CD4-positive, alpha-beta T cell treated with Interleukin-4 for 1 hour (primary cell): ENCODE measurements around the gene GALNT13.

ENCODE experiments used
- DNase-seq, 2 donors: peaks; one replicate each; pipeline ENCODE4 v3.0.0-alpha.2; 2020 to 2022

Gene GALNT13

DNA sequence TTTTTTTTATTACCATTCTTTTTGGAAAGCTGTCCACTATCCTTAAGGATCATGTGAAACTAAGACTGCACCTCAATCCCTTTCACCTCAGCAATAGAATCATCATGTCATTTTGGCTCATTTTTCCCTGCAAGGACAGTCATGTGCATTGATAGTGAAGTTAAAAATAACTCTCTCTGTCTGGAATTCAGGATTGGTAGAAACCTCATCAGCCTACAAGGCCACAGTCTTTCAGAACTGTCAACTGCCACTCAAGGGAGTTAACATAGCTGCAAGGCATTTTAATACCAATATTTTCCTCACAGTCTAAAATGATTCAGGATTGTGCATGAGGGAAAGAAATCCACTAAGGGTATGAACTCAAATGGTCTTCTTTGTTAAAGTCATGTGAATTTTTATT is 625.3 kb downstream of the GALNT13 start:
- DNase-seq = no peak
